DND-41 (cell line): Measurements from ENCODE around the gene ITGA11.

Source experiments
- ATAC-seq: fragments of 200-7000 bp; cut with Tn5 transposase; 3 replicates; pipeline ENCODE4 v1.9.1; 2021; ENCODE audit warnings: low read depth; ENCODE audit not compliant: insufficient read depth
- DNase-seq: peaks from one replicate; pipeline ENCODE4 v3.0.0-alpha.2; 2020
- H2AFZ ChIP-seq: 2 replicates; pipeline ENCODE4 v1.6.0; 2012; ENCODE audit warnings: low read depth, low read length
- H3K27ac ChIP-seq: 2 replicates; pipeline ENCODE4 v1.5.1; 2012; ENCODE audit warnings: low read length, inconsistent platforms
- H3K27me3 ChIP-seq: fragments of 200-600 bp; sonication (generic); 2 replicates; pipeline ENCODE4 v1.6.0; 2012; ENCODE audit warnings: low read length, mild to moderate bottlenecking, inconsistent platforms; ENCODE audit not compliant: insufficient read depth, poor library complexity
- H3K36me3 ChIP-seq: 2 replicates; pipeline ENCODE4 v1.5.1; 2012; ENCODE audit warnings: low read length, inconsistent platforms; ENCODE audit not compliant: insufficient read depth
- H3K4me1 ChIP-seq: 2 replicates; pipeline ENCODE4 v1.5.1; 2012; ENCODE audit warnings: mild to moderate bottlenecking, low read length; ENCODE audit not compliant: insufficient read depth
- H3K4me2 ChIP-seq: 2 replicates; pipeline ENCODE4 v1.6.0; 2012; ENCODE audit warnings: mild to moderate bottlenecking, moderate library complexity, low read length, inconsistent platforms; ENCODE audit not compliant: insufficient read depth
- H3K4me3 ChIP-seq, 2 experiments: fragments of 200-600 bp in 1 of 2; shearing (Covaris generic) in 1 of 2; 2 replicates each; pipeline ENCODE4 v1.5.1; 2012 to 2016; ENCODE audit warnings: inconsistent platforms in 2 of 2, low read length in 2 of 2, mild to moderate bottlenecking in 2 of 2, low read depth in 1 of 2, moderate library complexity in 1 of 2
- H3K79me2 ChIP-seq: 2 replicates; pipeline ENCODE4 v1.6.0; 2012; ENCODE audit warnings: low read length, inconsistent platforms; ENCODE audit not compliant: insufficient read depth
- H3K9ac ChIP-seq: 2 replicates; pipeline ENCODE4 v1.6.0; 2012; ENCODE audit warnings: low read depth, mild to moderate bottlenecking, inconsistent platforms, low read length, moderate library complexity
- H3K9me3 ChIP-seq: 2 replicates; pipeline ENCODE4 v1.5.1; 2012; ENCODE audit warnings: low read length, moderate library complexity, mild to moderate bottlenecking, inconsistent platforms; ENCODE audit not compliant: insufficient read depth, severe bottlenecking
- H4K20me1 ChIP-seq: 2 replicates; pipeline ENCODE4 v1.6.0; 2012; ENCODE audit warnings: low read length; ENCODE audit not compliant: insufficient read depth
- EZH2 ChIP-seq: IDR thresholded peaks from 3 replicates; pipeline ENCODE4 v1.6.1; 2012; ENCODE audit warnings: borderline replicate concordance, low read depth, mild to moderate bottlenecking, moderate library complexity, low read length, inconsistent platforms; ENCODE audit not compliant: severe bottlenecking
- TF ChIP-seq, protein P1 (sequence below): IDR thresholded peaks from 2 replicates; pipeline ENCODE4 v1.5.1; 2012; ENCODE audit warnings: borderline replicate concordance, low read length, moderate library complexity, mild to moderate bottlenecking; ENCODE audit not compliant: poor library complexity, severe bottlenecking; ENCODE audit errors: extremely low read depth

ITGA11 gene

DNA sequence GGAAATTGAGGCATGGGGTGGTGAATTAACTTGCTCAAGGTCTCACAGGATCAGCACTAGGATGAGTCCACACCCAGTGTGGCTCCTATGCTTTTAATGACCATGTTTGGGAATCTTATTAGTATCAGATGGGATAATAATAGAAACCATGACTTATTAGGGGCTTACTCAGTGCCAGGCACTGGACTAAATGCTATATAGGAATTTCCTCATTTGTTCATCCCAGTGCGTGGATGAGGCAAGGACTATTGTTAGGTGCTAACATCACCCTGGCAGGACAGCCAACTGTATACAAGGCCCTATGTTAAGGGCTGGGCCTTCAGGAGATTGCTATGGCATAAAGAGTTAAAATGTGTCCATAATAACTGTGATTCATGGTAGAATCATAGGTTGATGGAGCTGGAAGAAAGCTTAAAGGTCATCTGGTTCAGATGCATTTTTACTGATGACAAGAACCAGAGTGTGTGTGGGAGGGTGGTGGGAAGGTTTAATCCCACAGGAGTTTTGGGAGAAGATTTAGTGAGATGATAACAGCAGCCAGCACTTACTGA, 159.2 kb downstream of the ITGA11 start:
- H4K20me1 ChIP-seq, result no peaks in the 10 kb centered on the region
- no peak overlapping the region for H3K9ac ChIP-seq
- ATAC-seq (no peak), DNase-seq (no peak)
- H3K36me3 ChIP-seq, result no peaks in the 10 kb centered on the region
- no peak overlapping the region for H2AFZ ChIP-seq
- TF ChIP-seq, protein P1, sequence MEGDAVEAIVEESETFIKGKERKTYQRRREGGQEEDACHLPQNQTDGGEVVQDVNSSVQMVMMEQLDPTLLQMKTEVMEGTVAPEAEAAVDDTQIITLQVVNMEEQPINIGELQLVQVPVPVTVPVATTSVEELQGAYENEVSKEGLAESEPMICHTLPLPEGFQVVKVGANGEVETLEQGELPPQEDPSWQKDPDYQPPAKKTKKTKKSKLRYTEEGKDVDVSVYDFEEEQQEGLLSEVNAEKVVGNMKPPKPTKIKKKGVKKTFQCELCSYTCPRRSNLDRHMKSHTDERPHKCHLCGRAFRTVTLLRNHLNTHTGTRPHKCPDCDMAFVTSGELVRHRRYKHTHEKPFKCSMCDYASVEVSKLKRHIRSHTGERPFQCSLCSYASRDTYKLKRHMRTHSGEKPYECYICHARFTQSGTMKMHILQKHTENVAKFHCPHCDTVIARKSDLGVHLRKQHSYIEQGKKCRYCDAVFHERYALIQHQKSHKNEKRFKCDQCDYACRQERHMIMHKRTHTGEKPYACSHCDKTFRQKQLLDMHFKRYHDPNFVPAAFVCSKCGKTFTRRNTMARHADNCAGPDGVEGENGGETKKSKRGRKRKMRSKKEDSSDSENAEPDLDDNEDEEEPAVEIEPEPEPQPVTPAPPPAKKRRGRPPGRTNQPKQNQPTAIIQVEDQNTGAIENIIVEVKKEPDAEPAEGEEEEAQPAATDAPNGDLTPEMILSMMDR, result no peak
- no peak for TF ChIP-seq EZH2
- peaks cover 2% of the 10 kb centered on the region for H3K27me3 ChIP-seq
- no peak overlapping the region for H3K27ac ChIP-seq
- H3K9me3 ChIP-seq, result no peaks in the 10 kb centered on the region
- H3K79me2 ChIP-seq, result peaks cover 1% of the 10 kb centered on the region
- peaks cover 13% of the 10 kb centered on the region for H3K4me1 ChIP-seq
- H3K4me3 ChIP-seq, result no peak overlapping the region
- no peak overlapping the region for H3K4me2 ChIP-seq

DNA sequence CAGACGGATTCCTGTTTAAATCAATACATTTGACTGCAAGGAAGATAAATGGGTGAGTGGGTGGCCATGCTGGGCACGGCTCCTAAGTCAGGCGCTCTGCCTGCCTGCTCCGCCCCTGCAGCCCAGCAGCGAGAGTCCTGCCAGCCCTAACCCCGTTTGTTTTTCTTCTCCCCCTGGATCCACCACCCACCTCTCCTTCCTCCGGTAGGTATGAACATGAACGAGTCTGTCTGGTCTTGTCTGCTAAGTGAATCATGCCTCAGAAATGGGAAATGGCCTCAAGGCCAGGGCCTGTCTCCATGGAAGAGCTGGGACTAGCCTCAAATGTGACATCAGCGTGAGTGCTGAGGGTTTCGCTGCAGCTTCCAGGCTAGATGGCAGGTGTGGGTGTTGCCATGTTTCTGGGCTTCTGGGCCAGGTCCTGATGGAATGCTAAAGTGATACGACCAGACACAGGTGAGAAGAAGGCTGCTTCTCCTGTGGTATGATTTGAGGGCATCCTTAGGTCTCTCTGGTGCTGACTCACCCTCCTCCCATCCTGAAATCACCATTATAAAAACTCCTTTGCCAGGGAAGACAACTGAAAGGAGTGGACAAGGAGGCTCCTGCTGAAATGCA, 160.0 kb downstream of the ITGA11 start:
- ATAC-seq, result no peak
- Histone ChIP-seq H3K4me1 (peaks cover 10% of the 10 kb centered on the region), H4K20me1 (no peaks in the 10 kb centered on the region), H3K79me2 (no peaks in the 10 kb centered on the region), H3K9me3 (no peaks in the 10 kb centered on the region), H3K4me2 (no peak overlapping the region), H3K36me3 (no peaks in the 10 kb centered on the region), H3K9ac (no peak overlapping the region), H3K27me3 (peaks cover 6% of the 10 kb centered on the region), H3K27ac (no peak overlapping the region), H2AFZ (no peak overlapping the region), H3K4me3 (no peak overlapping the region)
- TF ChIP-seq EZH2, result no peak
- TF ChIP-seq, protein P1, result no peak
- no peak for DNase-seq

DNA sequence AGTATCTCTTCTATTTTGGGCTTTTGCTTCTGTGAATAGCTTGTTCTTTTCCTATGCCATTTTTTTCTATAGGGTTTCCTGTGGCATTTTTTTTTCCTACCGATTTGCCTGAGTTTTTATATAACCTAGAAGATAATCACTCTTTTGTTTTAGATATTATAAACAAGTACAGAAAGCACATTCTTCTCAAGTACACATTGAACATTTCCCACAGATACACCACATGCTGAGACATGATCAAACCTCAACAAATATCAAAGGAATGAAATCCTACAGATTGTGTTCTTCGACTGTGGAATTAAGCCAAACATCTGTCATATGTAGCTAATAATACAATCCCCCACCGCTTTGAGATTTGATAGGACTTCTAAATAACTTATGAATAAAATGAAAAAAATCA, 163.6 kb downstream of the ITGA11 start:
- no peak overlapping the region for H3K4me3 ChIP-seq
- no peaks in the 10 kb centered on the region for H3K36me3 ChIP-seq
- no peak for TF ChIP-seq EZH2
- TF ChIP-seq, protein P1, result no peak
- H3K79me2 ChIP-seq, result no peaks in the 10 kb centered on the region
- no peaks in the 10 kb centered on the region for H4K20me1 ChIP-seq
- H2AFZ ChIP-seq, result no peak overlapping the region
- ATAC-seq (no peak), DNase-seq (no peak)
- H3K9me3 ChIP-seq, result no peaks in the 10 kb centered on the region
- H3K4me2 ChIP-seq, result no peak overlapping the region
- H3K27ac ChIP-seq, result no peak overlapping the region
- no peak overlapping the region for H3K9ac ChIP-seq
- peaks cover 15% of the 10 kb centered on the region for H3K27me3 ChIP-seq
- no peaks in the 10 kb centered on the region for H3K4me1 ChIP-seq
